Endothelial cell of umbilical vein (primary cell): ENCODE measurements around the gene SELE. TPM values are rescaled to one million over a fixed set of nuclear protein-coding genes. Genes with fewer than 3 reads are reported as not detected.

Experiments
- BruUV-seq: library from RNA; stranded (reverse); fragments of 400-500 nt; replicated peaks from 2 replicates; lab custom pipeline; 2021; lab: Mats Ljungman, UMichigan
- CTCF ChIA-PET: fragments of 300-600, 350-600 bp; sonication (Branson Sonifier 250); formaldehyde crosslinking; loops from one replicate; lab custom pipeline; 2021; ENCODE audit warnings: antibody characterized with exemption, inconsistent platforms; lab: Charles Lee
- POLR2A ChIA-PET: fragments of 300-600, 350-600 bp; sonication (Branson Sonifier 250); formaldehyde crosslinking; loops from one replicate; lab custom pipeline; 2021; ENCODE audit warnings: antibody characterized with exemption, inconsistent platforms; lab: Charles Lee
- DNase-seq: peaks from one replicate; pipeline ENCODE4 v3.0.0-alpha.2; 2011; ENCODE audit warnings: low read depth, low spot score
- FAIRE-seq: peaks from 2 replicates; lab custom pipeline; 2011; peaks lifted over from hg19 to GRCh38; lab: Jason Lieb, UNC
- H2AFZ ChIP-seq: 2 replicates; pipeline ENCODE4 v1.6.0; 2012; ENCODE audit warnings: low read depth, low read length, control low read depth, inconsistent platforms
- H3K27ac ChIP-seq: 2 replicates; pipeline ENCODE4 v1.5.1; 2011; ENCODE audit warnings: low read depth, mild to moderate bottlenecking, control low read depth, low read length, moderate library complexity; ENCODE audit not compliant: insufficient read depth
- H3K27me3 ChIP-seq, 2 experiments: 2 replicates each; pipeline versions ENCODE4 v1.6.0 to v1.6.1; 2011; ENCODE audit warnings: low read length in 2 of 2, mixed read lengths in 1 of 2; ENCODE audit not compliant: control insufficient read depth in 2 of 2, insufficient read depth in 2 of 2
- H3K36me3 ChIP-seq, 2 experiments: 2 replicates in 1 of 2; 3 replicates in 1 of 2; pipeline ENCODE4 v1.5.1; 2011; ENCODE audit warnings: low read length in 2 of 2, mild to moderate bottlenecking in 1 of 2, moderate library complexity in 1 of 2; ENCODE audit not compliant: control insufficient read depth in 2 of 2, insufficient read depth in 2 of 2; ENCODE audit errors: extremely low read depth in 1 of 2
- H3K4me1 ChIP-seq: 3 replicates; pipeline ENCODE4 v1.5.1; 2011; ENCODE audit warnings: mild to moderate bottlenecking, low read length; ENCODE audit not compliant: control insufficient read depth, insufficient read depth; ENCODE audit errors: extremely low read depth
- H3K4me2 ChIP-seq: 2 replicates; pipeline ENCODE4 v1.6.1; 2011; ENCODE audit warnings: low read length, control low read depth, mixed read lengths; ENCODE audit not compliant: insufficient read depth
- H3K4me3 ChIP-seq, 3 experiments: fragments of 200-600 bp in 1 of 3; sonication (generic), shearing (Covaris generic) in 1 of 3; replicated peaks in 1 of 3; 2 replicates each; pipeline ENCODE4 v1.5.1; 2011 to 2016; ENCODE audit warnings: control low read depth in 3 of 3, low read length in 3 of 3, mild to moderate bottlenecking in 2 of 3, inconsistent platforms in 1 of 3, low read depth in 1 of 3, moderate library complexity in 1 of 3; ENCODE audit not compliant: insufficient read depth in 1 of 3
- H3K79me2 ChIP-seq: 2 replicates; pipeline ENCODE4 v1.6.0; 2012; ENCODE audit warnings: low read length, inconsistent platforms; ENCODE audit not compliant: control insufficient read depth, insufficient read depth
- H3K9ac ChIP-seq: replicated peaks from 2 replicates; pipeline ENCODE3; 2011; ENCODE audit warnings: low read length, control low read depth; ENCODE audit not compliant: insufficient read depth; ENCODE audit errors: extremely low read depth
- H3K9me1 ChIP-seq: replicated peaks from 3 replicates; pipeline ENCODE4 v1.6.0; 2011; ENCODE audit warnings: mild to moderate bottlenecking, low read length; ENCODE audit not compliant: control insufficient read depth, insufficient read depth; ENCODE audit errors: extremely low read depth
- H3K9me3 ChIP-seq: replicated peaks from 2 replicates; pipeline ENCODE4 v1.5.1; 2012; ENCODE audit warnings: low read length, inconsistent platforms; ENCODE audit not compliant: control insufficient read depth, insufficient read depth
- H4K20me1 ChIP-seq: replicated peaks from 2 replicates; pipeline ENCODE3; 2011; ENCODE audit warnings: mild to moderate bottlenecking, low read length; ENCODE audit not compliant: control insufficient read depth, insufficient read depth; ENCODE audit errors: extremely low read depth
- EZH2 ChIP-seq: IDR thresholded peaks from 2 replicates; pipeline ENCODE4 v1.6.1; 2012; ENCODE audit warnings: borderline replicate concordance, low read depth, mild to moderate bottlenecking, moderate library complexity, low read length, inconsistent platforms; ENCODE audit not compliant: severe bottlenecking
- FOS ChIP-seq: IDR thresholded peaks from 2 replicates; pipeline ENCODE4 v1.6.1; 2011; ENCODE audit warnings: mild to moderate bottlenecking, low read length, moderate library complexity, borderline replicate concordance; ENCODE audit not compliant: insufficient read depth
- GATA2 ChIP-seq: IDR thresholded peaks from 2 replicates; pipeline ENCODE4 v1.7.0; 2011; ENCODE audit warnings: low read depth, mild to moderate bottlenecking, moderate library complexity, mixed read lengths, low read length; ENCODE audit not compliant: insufficient read length, insufficient read depth
- JUN ChIP-seq: IDR thresholded peaks from 2 replicates; pipeline ENCODE4 v1.6.1; 2011; ENCODE audit warnings: borderline replicate concordance, low read depth; ENCODE audit not compliant: insufficient read length, insufficient read depth
- MYC ChIP-seq: IDR thresholded peaks from one replicate; pipeline ENCODE4 v1.6.1; 2011; ENCODE audit warnings: mild to moderate bottlenecking, low read depth, low read length
- POLR2A ChIP-seq: IDR thresholded peaks from 2 replicates; pipeline ENCODE4 v1.6.1; 2012; ENCODE audit warnings: low read depth, mild to moderate bottlenecking, control low read depth, low read length
- POLR2AphosphoS5 ChIP-seq: IDR thresholded peaks from 2 replicates; pipeline ENCODE4 v1.6.1; 2012; ENCODE audit warnings: low read depth, mild to moderate bottlenecking, control low read depth, low read length, moderate library complexity; ENCODE audit not compliant: insufficient read depth
- dilution Hi-C: fragments of 300-500 bp; cut with MboI; formaldehyde crosslinking; loops from one replicate; pipeline ENCODE4 v1.15.0; 2019; ENCODE audit warnings: low sequenced_read_pairs; ENCODE audit not compliant: extremely low pct_ligation_motif_present
- intact Hi-C: fragments of 100-400 bp; cut with micrococcal nuclease; formaldehyde crosslinking; loops from one replicate; pipeline ENCODE4 v1.10.0; 2022
- polyA plus RNA-seq, 4 experiments: library from polyadenylated mRNA; depleted of rRNA in 3 of 4; stranded (reverse) in 3 of 4; unstranded in 1 of 4; fragments of >200 nt; gene quantifications; 2 replicates each; pipeline versions ENCODE4 v1.2.1 to v1.2.3, GENCODE V29; 2011 to 2012; ENCODE audit warnings: missing spikeins in 1 of 4
- total RNA-seq: library from RNA; stranded (reverse); gene quantifications from 2 replicates; pipeline ENCODE4 v1.2.3, GENCODE V29; 2021
- TF ChIP-seq, protein P1 (sequence below), 2 donors: IDR thresholded peaks; 1 replicate in 1 of 2; 2 replicates in 1 of 2; pipeline ENCODE4 v1.5.1; 2011; ENCODE audit warnings: low read length in 2 of 2, mild to moderate bottlenecking in 2 of 2, moderate library complexity in 2 of 2, control low read depth in 1 of 2, inconsistent platforms in 1 of 2, low read depth in 1 of 2; ENCODE audit not compliant: insufficient read depth in 1 of 2; ENCODE audit errors: extremely low read depth in 1 of 2
- TF ChIP-seq, protein P2 (sequence below): IDR thresholded peaks from 2 replicates; pipeline ENCODE4 v1.6.1; 2011; ENCODE audit not compliant: insufficient read depth, insufficient read length

Gene SELE
- total and polyA plus RNA-seq, 2 donors (not counting 3 experiments of a cell fraction or from before 2014, with no cell fraction given) = 1.5 to 4.7 TPM

- BruUV-seq = no TSS peak
- H3K4me2 ChIP-seq = no peak overlapping the region
- dilution Hi-C loops (no loop called here), intact Hi-C loops (no loop called here)
- TF ChIP-seq GATA2 (no peak), EZH2 (no peak), POLR2A (no peak), POLR2AphosphoS5 (no peak), MYC (no peak), FOS (no peak), JUN (no peak)
- TF ChIP-seq, protein P1, sequence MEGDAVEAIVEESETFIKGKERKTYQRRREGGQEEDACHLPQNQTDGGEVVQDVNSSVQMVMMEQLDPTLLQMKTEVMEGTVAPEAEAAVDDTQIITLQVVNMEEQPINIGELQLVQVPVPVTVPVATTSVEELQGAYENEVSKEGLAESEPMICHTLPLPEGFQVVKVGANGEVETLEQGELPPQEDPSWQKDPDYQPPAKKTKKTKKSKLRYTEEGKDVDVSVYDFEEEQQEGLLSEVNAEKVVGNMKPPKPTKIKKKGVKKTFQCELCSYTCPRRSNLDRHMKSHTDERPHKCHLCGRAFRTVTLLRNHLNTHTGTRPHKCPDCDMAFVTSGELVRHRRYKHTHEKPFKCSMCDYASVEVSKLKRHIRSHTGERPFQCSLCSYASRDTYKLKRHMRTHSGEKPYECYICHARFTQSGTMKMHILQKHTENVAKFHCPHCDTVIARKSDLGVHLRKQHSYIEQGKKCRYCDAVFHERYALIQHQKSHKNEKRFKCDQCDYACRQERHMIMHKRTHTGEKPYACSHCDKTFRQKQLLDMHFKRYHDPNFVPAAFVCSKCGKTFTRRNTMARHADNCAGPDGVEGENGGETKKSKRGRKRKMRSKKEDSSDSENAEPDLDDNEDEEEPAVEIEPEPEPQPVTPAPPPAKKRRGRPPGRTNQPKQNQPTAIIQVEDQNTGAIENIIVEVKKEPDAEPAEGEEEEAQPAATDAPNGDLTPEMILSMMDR (IDR thresholded peaks at IDR 0.05; ENCODE audit: extremely low read depth in 1 of 2, insufficient read depth in 1 of 2, low read depth in 1 of 2, low read length in 2 of 2) = no peak
- TF ChIP-seq, protein P2, sequence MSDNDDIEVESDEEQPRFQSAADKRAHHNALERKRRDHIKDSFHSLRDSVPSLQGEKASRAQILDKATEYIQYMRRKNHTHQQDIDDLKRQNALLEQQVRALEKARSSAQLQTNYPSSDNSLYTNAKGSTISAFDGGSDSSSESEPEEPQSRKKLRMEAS = no peak
- no peaks in the 10 kb centered on the region for H3K9me3 ChIP-seq
- H2AFZ ChIP-seq = no peak overlapping the region
- H4K20me1 ChIP-seq = no peaks in the 10 kb centered on the region
- no peaks in the 10 kb centered on the region for H3K36me3 ChIP-seq
- no peak overlapping the region for H3K9ac ChIP-seq
- H3K27me3 ChIP-seq = peaks cover 10 to 11% of the 10 kb centered on the region in 2 experiments
- H3K4me3 ChIP-seq = no peak overlapping the region
- no peak for DNase-seq
- H3K9me1 ChIP-seq = no peaks in the 10 kb centered on the region
- H3K27ac ChIP-seq = no peak overlapping the region
- no peaks in the 10 kb centered on the region for H3K79me2 ChIP-seq
- ChIA-PET POLR2A (no interaction called here), CTCF (interaction anchor here (1.4 to 3.3 kb wide), 2 partner anchors 11 to 15 kb away, joined by 4 to 17 read pairs; no protein-coding TSS in a partner anchor)
- no peaks in the 10 kb centered on the region for H3K4me1 ChIP-seq
- no peak for FAIRE-seq
Observed at GRCh38 chr1:169726851-169727250, 7.0 kb downstream of the SELE start.
